WTC11 (cell line): ENCODE measurements around the gene ARHGEF12. TPM values are rescaled to one million over a fixed set of nuclear protein-coding genes. Genes with fewer than 3 reads are reported as not detected.

ENCODE experiments used
- ATAC-seq: fragments of 200-7000 bp; cut with Tn5 transposase; 2 replicates; pipeline ENCODE4 v1.10.0; 2021; ENCODE audit warnings: mild to moderate bottlenecking, moderate library complexity
- CTCF ChIA-PET: fragments of 300-600 bp; sonication (Branson Sonifier 250); formaldehyde crosslinking; loops from one replicate; lab custom pipeline; 2021; ENCODE audit warnings: antibody characterized with exemption; lab: Charles Lee
- POLR2A ChIA-PET: fragments of 350-600 bp; sonication (Branson Sonifier 250); formaldehyde crosslinking; loops from one replicate; lab custom pipeline; 2021; ENCODE audit warnings: antibody characterized with exemption; lab: Charles Lee
- DNase-seq: peaks from one replicate; pipeline ENCODE4 v3.0.0; 2021; ENCODE audit warnings: low spot score
- H3K27ac Mint-ChIP-seq: 2 replicates; pipeline ENCODE4 v1.8.0; 2021; ENCODE audit warnings: mixed read lengths
- H3K27me3 Mint-ChIP-seq: 2 replicates; pipeline ENCODE4 v1.8.0; 2021; ENCODE audit warnings: low read depth, mild to moderate bottlenecking, moderate library complexity, mixed read lengths
- H3K36me3 Mint-ChIP-seq: 2 replicates; pipeline ENCODE4 v1.8.0; 2021; ENCODE audit warnings: mixed read lengths
- H3K4me1 Mint-ChIP-seq: 2 replicates; pipeline ENCODE4 v1.8.0; 2022; ENCODE audit warnings: mixed read lengths
- H3K4me3 Mint-ChIP-seq: 2 replicates; pipeline ENCODE4 v1.8.0; 2021; ENCODE audit warnings: mild to moderate bottlenecking, moderate library complexity, mixed read lengths
- H3K9me3 Mint-ChIP-seq: 2 replicates; pipeline ENCODE4 v1.8.0; 2021; ENCODE audit warnings: mixed read lengths
- ATF1 ChIP-seq: sonication (generic); formaldehyde crosslinking; IDR thresholded peaks from 2 replicates; pipeline ENCODE4 v1.8.1; 2023; ENCODE audit warnings: mild to moderate bottlenecking, moderate library complexity, missing genetic modification reagents
- FOXP1 ChIP-seq: sonication (generic); formaldehyde crosslinking; IDR thresholded peaks from 2 replicates; pipeline ENCODE4 v1.8.0; 2022; ENCODE audit warnings: missing genetic modification reagents, mild to moderate bottlenecking, moderate library complexity, borderline replicate concordance
- GRHL2 ChIP-seq: fragments of 250-450 bp; sonication (Bioruptor Pico); IDR thresholded peaks from 2 replicates; pipeline ENCODE4 v1.8.0; 2022; ENCODE audit warnings: mild to moderate bottlenecking, moderate library complexity; ENCODE audit not compliant: insufficient replicate concordance, severe bottlenecking
- HMGA2 ChIP-seq: fragments of 250-450 bp; sonication (Bioruptor Pico); IDR thresholded peaks from 2 replicates; pipeline ENCODE4 v1.4.0; 2021; ENCODE audit warnings: mild to moderate bottlenecking, moderate library complexity
- TCF7 ChIP-seq: sonication (generic); formaldehyde crosslinking; IDR thresholded peaks from 2 replicates; pipeline ENCODE4 v1.8.0; 2022; ENCODE audit warnings: mild to moderate bottlenecking, low read depth, missing genetic modification reagents, moderate library complexity
- ZNF121 ChIP-seq: sonication (generic); formaldehyde crosslinking; IDR thresholded peaks from 2 replicates; pipeline ENCODE4 v1.8.0; 2023; ENCODE audit warnings: missing genetic modification reagents
- ZNF232 ChIP-seq: sonication (generic); formaldehyde crosslinking; IDR thresholded peaks from 2 replicates; pipeline ENCODE4 v1.8.0; 2022; ENCODE audit warnings: mild to moderate bottlenecking, missing genetic modification reagents
- total RNA-seq: library from RNA; stranded (reverse); gene quantifications from 3 replicates; pipeline ENCODE4 v1.2.3, GENCODE V29; 2021
- TF ChIP-seq, protein P1 (sequence below): sonication (generic); formaldehyde crosslinking; IDR thresholded peaks from 2 replicates; pipeline ENCODE4 v1.8.1; 2023; ENCODE audit warnings: mild to moderate bottlenecking, missing genetic modification reagents, moderate library complexity
- TF ChIP-seq, protein P2 (sequence below): sonication (generic); formaldehyde crosslinking; IDR thresholded peaks from 2 replicates; pipeline ENCODE4 v1.8.1; 2023; ENCODE audit warnings: mild to moderate bottlenecking, missing genetic modification reagents, borderline replicate concordance
- TF ChIP-seq, protein P3 (sequence below): sonication (generic); formaldehyde crosslinking; conservative IDR thresholded peaks from 2 replicates; pipeline ENCODE4 v1.8.1; 2023; ENCODE audit warnings: mild to moderate bottlenecking, low read depth, missing genetic modification reagents, moderate library complexity
- TF ChIP-seq, protein P4 (sequence below): sonication (generic); formaldehyde crosslinking; IDR thresholded peaks from 2 replicates; pipeline ENCODE4 v1.8.0; 2023; ENCODE audit warnings: mild to moderate bottlenecking, missing genetic modification reagents
- TF ChIP-seq, protein P5 (sequence below): sonication (generic); formaldehyde crosslinking; IDR thresholded peaks from 2 replicates; pipeline ENCODE4 v1.8.1; 2022; ENCODE audit warnings: mild to moderate bottlenecking, missing genetic modification reagents, moderate library complexity, borderline replicate concordance
- TF ChIP-seq, protein P6 (sequence below): fragments of 250-450 bp; sonication (Bioruptor Pico); IDR thresholded peaks from 2 replicates; pipeline ENCODE4 v1.8.0; 2021; ENCODE audit warnings: mild to moderate bottlenecking

ARHGEF12 gene
- total RNA-seq, 1 experiment from 2014 or later = 35.8 TPM

DNA sequence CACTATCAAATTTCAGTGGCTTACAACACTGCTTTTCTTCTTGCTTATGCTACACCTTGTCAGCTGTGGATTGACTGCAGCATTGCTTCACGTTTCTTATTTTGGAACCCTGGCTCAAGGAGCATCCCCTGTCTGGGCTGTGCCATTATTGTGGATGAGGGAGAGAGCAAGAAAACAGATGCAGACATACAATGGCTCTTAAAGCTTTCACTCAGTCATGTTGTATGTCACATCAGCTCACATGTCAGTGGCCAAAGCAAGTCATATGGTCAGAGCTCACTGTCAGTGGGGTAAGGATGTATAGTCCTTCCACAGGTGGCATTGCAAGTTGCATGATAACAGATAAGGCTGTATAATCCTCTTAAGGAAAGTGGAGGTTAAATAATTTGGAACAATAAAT lies 10.0 kb downstream of the ARHGEF12 start:
- DNase-seq (no peak), ATAC-seq (no peak)
- Mint-ChIP-seq H3K36me3 (no peaks in the 10 kb centered on the region), H3K4me3 (no peak overlapping the region), H3K4me1 (peaks cover 19% of the 10 kb centered on the region), H3K27ac (no peak overlapping the region), H3K27me3 (no peaks in the 10 kb centered on the region), H3K9me3 (peaks cover 3% of the 10 kb centered on the region; the same call in 1 of the 2 replicates)
- no peak for TF ChIP-seq ZNF121
- TF ChIP-seq, protein P1, sequence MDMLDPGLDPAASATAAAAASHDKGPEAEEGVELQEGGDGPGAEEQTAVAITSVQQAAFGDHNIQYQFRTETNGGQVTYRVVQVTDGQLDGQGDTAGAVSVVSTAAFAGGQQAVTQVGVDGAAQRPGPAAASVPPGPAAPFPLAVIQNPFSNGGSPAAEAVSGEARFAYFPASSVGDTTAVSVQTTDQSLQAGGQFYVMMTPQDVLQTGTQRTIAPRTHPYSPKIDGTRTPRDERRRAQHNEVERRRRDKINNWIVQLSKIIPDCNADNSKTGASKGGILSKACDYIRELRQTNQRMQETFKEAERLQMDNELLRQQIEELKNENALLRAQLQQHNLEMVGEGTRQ = no peak
- TF ChIP-seq, protein P2, sequence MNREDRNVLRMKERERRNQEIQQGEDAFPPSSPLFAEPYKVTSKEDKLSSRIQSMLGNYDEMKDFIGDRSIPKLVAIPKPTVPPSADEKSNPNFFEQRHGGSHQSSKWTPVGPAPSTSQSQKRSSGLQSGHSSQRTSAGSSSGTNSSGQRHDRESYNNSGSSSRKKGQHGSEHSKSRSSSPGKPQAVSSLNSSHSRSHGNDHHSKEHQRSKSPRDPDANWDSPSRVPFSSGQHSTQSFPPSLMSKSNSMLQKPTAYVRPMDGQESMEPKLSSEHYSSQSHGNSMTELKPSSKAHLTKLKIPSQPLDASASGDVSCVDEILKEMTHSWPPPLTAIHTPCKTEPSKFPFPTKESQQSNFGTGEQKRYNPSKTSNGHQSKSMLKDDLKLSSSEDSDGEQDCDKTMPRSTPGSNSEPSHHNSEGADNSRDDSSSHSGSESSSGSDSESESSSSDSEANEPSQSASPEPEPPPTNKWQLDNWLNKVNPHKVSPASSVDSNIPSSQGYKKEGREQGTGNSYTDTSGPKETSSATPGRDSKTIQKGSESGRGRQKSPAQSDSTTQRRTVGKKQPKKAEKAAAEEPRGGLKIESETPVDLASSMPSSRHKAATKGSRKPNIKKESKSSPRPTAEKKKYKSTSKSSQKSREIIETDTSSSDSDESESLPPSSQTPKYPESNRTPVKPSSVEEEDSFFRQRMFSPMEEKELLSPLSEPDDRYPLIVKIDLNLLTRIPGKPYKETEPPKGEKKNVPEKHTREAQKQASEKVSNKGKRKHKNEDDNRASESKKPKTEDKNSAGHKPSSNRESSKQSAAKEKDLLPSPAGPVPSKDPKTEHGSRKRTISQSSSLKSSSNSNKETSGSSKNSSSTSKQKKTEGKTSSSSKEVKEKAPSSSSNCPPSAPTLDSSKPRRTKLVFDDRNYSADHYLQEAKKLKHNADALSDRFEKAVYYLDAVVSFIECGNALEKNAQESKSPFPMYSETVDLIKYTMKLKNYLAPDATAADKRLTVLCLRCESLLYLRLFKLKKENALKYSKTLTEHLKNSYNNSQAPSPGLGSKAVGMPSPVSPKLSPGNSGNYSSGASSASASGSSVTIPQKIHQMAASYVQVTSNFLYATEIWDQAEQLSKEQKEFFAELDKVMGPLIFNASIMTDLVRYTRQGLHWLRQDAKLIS (CRISPR knock-in tag) = no peak
- CTCF ChIA-PET = no interaction called here
- POLR2A ChIA-PET = no interaction called here

DNA sequence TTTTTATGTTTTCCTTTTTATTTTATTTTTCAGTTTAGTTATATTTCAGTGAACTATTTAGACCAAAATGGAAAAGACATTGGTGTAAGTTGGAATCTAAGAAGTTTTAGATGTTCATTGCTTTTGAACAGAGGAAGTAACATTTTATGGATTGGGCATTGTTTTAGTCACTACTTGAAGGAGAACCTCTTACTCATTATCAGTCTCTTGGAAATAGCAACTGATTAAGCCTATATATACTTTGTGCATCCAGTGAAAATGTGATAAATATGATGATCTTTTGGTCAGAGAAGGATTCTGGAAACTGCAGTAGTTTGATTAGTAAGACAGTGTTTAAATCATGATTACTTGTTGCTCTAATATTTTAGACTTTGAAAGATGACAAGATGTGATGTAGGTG lies 14.4 kb downstream of the ARHGEF12 start:
- peaks cover 19% of the 10 kb centered on the region for H3K4me1 Mint-ChIP-seq
- no peak overlapping the region for H3K27ac Mint-ChIP-seq
- CTCF ChIA-PET = interaction anchor here (0.7 kb wide), 1 partner anchor 22 kb away, joined by 4 read pairs; no protein-coding TSS in a partner anchor
- POLR2A ChIA-PET = interaction anchor here (0.6 to 0.7 kb wide), 2 partner anchors 8 to 20 kb away, joined by 5 read pairs; no protein-coding TSS in a partner anchor
- H3K27me3 Mint-ChIP-seq = no peaks in the 10 kb centered on the region
- no peak overlapping the region for H3K4me3 Mint-ChIP-seq
- DNase-seq (no peak), ATAC-seq (no peak)
- TF ChIP-seq, protein P3, sequence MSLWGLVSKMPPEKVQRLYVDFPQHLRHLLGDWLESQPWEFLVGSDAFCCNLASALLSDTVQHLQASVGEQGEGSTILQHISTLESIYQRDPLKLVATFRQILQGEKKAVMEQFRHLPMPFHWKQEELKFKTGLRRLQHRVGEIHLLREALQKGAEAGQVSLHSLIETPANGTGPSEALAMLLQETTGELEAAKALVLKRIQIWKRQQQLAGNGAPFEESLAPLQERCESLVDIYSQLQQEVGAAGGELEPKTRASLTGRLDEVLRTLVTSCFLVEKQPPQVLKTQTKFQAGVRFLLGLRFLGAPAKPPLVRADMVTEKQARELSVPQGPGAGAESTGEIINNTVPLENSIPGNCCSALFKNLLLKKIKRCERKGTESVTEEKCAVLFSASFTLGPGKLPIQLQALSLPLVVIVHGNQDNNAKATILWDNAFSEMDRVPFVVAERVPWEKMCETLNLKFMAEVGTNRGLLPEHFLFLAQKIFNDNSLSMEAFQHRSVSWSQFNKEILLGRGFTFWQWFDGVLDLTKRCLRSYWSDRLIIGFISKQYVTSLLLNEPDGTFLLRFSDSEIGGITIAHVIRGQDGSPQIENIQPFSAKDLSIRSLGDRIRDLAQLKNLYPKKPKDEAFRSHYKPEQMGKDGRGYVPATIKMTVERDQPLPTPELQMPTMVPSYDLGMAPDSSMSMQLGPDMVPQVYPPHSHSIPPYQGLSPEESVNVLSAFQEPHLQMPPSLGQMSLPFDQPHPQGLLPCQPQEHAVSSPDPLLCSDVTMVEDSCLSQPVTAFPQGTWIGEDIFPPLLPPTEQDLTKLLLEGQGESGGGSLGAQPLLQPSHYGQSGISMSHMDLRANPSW (CRISPR knock-in tag) = no peak
- TF ChIP-seq ATF1 (CRISPR knock-in tag) (no peak), GRHL2 (no peak), TCF7 (no peak), HMGA2 (CRISPR knock-in tag) (no peak), FOXP1 (CRISPR knock-in tag) (no peak), ZNF232 (CRISPR knock-in tag) (no peak)
- TF ChIP-seq, protein P4, sequence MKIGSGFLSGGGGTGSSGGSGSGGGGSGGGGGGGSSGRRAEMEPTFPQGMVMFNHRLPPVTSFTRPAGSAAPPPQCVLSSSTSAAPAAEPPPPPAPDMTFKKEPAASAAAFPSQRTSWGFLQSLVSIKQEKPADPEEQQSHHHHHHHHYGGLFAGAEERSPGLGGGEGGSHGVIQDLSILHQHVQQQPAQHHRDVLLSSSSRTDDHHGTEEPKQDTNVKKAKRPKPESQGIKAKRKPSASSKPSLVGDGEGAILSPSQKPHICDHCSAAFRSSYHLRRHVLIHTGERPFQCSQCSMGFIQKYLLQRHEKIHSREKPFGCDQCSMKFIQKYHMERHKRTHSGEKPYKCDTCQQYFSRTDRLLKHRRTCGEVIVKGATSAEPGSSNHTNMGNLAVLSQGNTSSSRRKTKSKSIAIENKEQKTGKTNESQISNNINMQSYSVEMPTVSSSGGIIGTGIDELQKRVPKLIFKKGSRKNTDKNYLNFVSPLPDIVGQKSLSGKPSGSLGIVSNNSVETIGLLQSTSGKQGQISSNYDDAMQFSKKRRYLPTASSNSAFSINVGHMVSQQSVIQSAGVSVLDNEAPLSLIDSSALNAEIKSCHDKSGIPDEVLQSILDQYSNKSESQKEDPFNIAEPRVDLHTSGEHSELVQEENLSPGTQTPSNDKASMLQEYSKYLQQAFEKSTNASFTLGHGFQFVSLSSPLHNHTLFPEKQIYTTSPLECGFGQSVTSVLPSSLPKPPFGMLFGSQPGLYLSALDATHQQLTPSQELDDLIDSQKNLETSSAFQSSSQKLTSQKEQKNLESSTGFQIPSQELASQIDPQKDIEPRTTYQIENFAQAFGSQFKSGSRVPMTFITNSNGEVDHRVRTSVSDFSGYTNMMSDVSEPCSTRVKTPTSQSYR = no peak
- TF ChIP-seq, protein P5, sequence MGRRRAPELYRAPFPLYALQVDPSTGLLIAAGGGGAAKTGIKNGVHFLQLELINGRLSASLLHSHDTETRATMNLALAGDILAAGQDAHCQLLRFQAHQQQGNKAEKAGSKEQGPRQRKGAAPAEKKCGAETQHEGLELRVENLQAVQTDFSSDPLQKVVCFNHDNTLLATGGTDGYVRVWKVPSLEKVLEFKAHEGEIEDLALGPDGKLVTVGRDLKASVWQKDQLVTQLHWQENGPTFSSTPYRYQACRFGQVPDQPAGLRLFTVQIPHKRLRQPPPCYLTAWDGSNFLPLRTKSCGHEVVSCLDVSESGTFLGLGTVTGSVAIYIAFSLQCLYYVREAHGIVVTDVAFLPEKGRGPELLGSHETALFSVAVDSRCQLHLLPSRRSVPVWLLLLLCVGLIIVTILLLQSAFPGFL (CRISPR knock-in tag) = no peak
- TF ChIP-seq, protein P1 = no peak
- TF ChIP-seq, protein P6, sequence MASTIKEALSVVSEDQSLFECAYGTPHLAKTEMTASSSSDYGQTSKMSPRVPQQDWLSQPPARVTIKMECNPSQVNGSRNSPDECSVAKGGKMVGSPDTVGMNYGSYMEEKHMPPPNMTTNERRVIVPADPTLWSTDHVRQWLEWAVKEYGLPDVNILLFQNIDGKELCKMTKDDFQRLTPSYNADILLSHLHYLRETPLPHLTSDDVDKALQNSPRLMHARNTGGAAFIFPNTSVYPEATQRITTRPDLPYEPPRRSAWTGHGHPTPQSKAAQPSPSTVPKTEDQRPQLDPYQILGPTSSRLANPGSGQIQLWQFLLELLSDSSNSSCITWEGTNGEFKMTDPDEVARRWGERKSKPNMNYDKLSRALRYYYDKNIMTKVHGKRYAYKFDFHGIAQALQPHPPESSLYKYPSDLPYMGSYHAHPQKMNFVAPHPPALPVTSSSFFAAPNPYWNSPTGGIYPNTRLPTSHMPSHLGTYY (CRISPR knock-in tag) = no peak
- H3K9me3 Mint-ChIP-seq = peaks cover 3% of the 10 kb centered on the region; the same call in 1 of the 2 replicates
- peaks cover 4% of the 10 kb centered on the region; the same call in 1 of the 2 replicates for H3K36me3 Mint-ChIP-seq
